H1 (cell line): ENCODE data around the gene SLC26A11. TPM values are rescaled to one million over a fixed set of nuclear protein-coding genes. Genes with fewer than 3 reads are reported as not detected.

Source experiments
- CTCF ChIA-PET: fragments of 300-600 bp; sonication (Branson Sonifier 250); formaldehyde crosslinking; loops from one replicate; lab custom pipeline; 2021; ENCODE audit not compliant: partially characterized antibody; lab: Charles Lee
- POLR2A ChIA-PET: fragments of 300-600 bp; sonication (Branson Sonifier 250); formaldehyde crosslinking; loops from one replicate; lab custom pipeline; 2021; ENCODE audit warnings: inconsistent platforms; ENCODE audit not compliant: partially characterized antibody; lab: Charles Lee
- DNase-seq, 2 experiments: peaks; one replicate each; pipeline versions ENCODE4 v3.0.0 to v3.0.0-alpha.2; 2010 to 2022; ENCODE audit warnings: low spot score in 2 of 2, low read depth in 1 of 2, mixed read lengths in 1 of 2
- FAIRE-seq: peaks from 2 replicates; lab custom pipeline; 2011; peaks lifted over from hg19 to GRCh38; lab: Jason Lieb, UNC
- H2AFZ ChIP-seq: 2 replicates; pipeline ENCODE4 v1.8.1; 2012; ENCODE audit warnings: low read length, inconsistent platforms
- H2AK5ac ChIP-seq: 2 replicates; pipeline ENCODE4 v1.6.1; 2013; ENCODE audit warnings: low read depth, low read length
- H2BK120ac ChIP-seq: replicated peaks from 2 replicates; pipeline ENCODE3; 2013; ENCODE audit warnings: low read depth, low read length, inconsistent platforms
- H2BK12ac ChIP-seq: 2 replicates; pipeline ENCODE4 v1.6.1; 2013; ENCODE audit warnings: low read depth, low read length
- H2BK15ac ChIP-seq: 2 replicates; pipeline ENCODE4 v1.6.1; 2013; ENCODE audit warnings: low read length
- H2BK20ac ChIP-seq: 2 replicates; pipeline ENCODE4 v1.6.1; 2013; ENCODE audit warnings: low read length
- H2BK5ac ChIP-seq: 2 replicates; pipeline ENCODE4 v1.6.1; 2013; ENCODE audit warnings: low read depth, low read length
- H3K14ac ChIP-seq: 2 replicates; pipeline ENCODE4 v1.6.1; 2013; ENCODE audit warnings: inconsistent platforms; ENCODE audit not compliant: insufficient read length
- H3K18ac ChIP-seq: 2 replicates; pipeline ENCODE4 v1.6.1; 2013; ENCODE audit warnings: low read length; ENCODE audit errors: extremely low read depth
- H3K23ac ChIP-seq: 2 replicates; pipeline ENCODE4 v1.6.1; 2013; ENCODE audit warnings: inconsistent platforms; ENCODE audit not compliant: insufficient read length
- H3K23me2 ChIP-seq: 2 replicates; pipeline ENCODE4 v1.6.1; 2013; ENCODE audit warnings: low read depth, low read length
- H3K27ac ChIP-seq: 2 replicates; pipeline ENCODE4 v1.6.1; 2011; ENCODE audit warnings: low read depth, low read length, inconsistent platforms
- H3K27me3 ChIP-seq, 4 experiments: replicated peaks in 1 of 4; 1 replicate in 1 of 4; 2 replicates in 3 of 4; pipeline versions ENCODE4 v1.6.1 to v1.8.1; 2011 to 2013; ENCODE audit warnings: low read length in 3 of 4, mild to moderate bottlenecking in 3 of 4, inconsistent platforms in 2 of 4, mixed read lengths in 2 of 4, moderate library complexity in 1 of 4; ENCODE audit not compliant: control insufficient read depth in 3 of 4, insufficient read depth in 3 of 4; ENCODE audit errors: extremely low read depth in 1 of 4
- H3K36me3 ChIP-seq, 4 experiments: 2 replicates each; pipeline versions ENCODE4 v1.6.1 to v1.8.1; 2011 to 2013; ENCODE audit warnings: mild to moderate bottlenecking in 4 of 4, low read length in 3 of 4, moderate library complexity in 2 of 4, control low read depth in 1 of 4, inconsistent platforms in 1 of 4; ENCODE audit not compliant: insufficient read depth in 4 of 4, control insufficient read depth in 2 of 4
- H3K4ac ChIP-seq: replicated peaks from 2 replicates; pipeline ENCODE3; 2013; ENCODE audit warnings: low read length, low read depth, mixed read lengths, inconsistent platforms; ENCODE audit not compliant: insufficient read length
- H3K4me1 ChIP-seq, 4 experiments: replicated peaks in 1 of 4; 1 replicate in 1 of 4; 2 replicates in 3 of 4; pipeline versions ENCODE4 v1.6.1 to v1.8.1; 2011 to 2013; ENCODE audit warnings: low read length in 3 of 4, inconsistent platforms in 2 of 4, mixed read lengths in 1 of 4; ENCODE audit not compliant: insufficient read depth in 4 of 4, control insufficient read depth in 3 of 4
- H3K4me2 ChIP-seq, 2 experiments: 2 replicates each; pipeline versions ENCODE4 v1.6.1 to v1.8.1; 2011 to 2013; ENCODE audit warnings: low read depth in 2 of 2, low read length in 2 of 2, control low read depth in 1 of 2, inconsistent platforms in 1 of 2, mild to moderate bottlenecking in 1 of 2; ENCODE audit not compliant: insufficient read depth in 1 of 2
- H3K4me3 ChIP-seq, 4 experiments: fragments of 200-600, 300-600 bp in 1 of 4; sonication (generic), shearing (Covaris generic), sonication (Bioruptor Twin) in 1 of 4; 2 replicates each; pipeline versions ENCODE4 v1.5.1 to v1.8.1; 2011 to 2016; ENCODE audit warnings: low read length in 4 of 4, low read depth in 3 of 4, control low read depth in 2 of 4, inconsistent platforms in 2 of 4, mild to moderate bottlenecking in 2 of 4, mixed read lengths in 1 of 4, moderate library complexity in 1 of 4; ENCODE audit not compliant: insufficient read depth in 2 of 4; ENCODE audit errors: extremely low read depth in 1 of 4
- H3K56ac ChIP-seq: replicated peaks from 2 replicates; pipeline ENCODE3; 2013; ENCODE audit warnings: low read depth, mild to moderate bottlenecking, mixed read lengths, low read length, inconsistent platforms; ENCODE audit not compliant: insufficient read length
- H3K79me1 ChIP-seq: 2 replicates; pipeline ENCODE4 v1.6.1; 2013; ENCODE audit warnings: low read depth, low read length, control low read depth
- H3K79me2 ChIP-seq, 2 experiments: 2 replicates each; pipeline versions ENCODE4 v1.6.1 to v1.8.1; 2012 to 2013; ENCODE audit warnings: low read length in 2 of 2, mild to moderate bottlenecking in 2 of 2, inconsistent platforms in 1 of 2; ENCODE audit not compliant: insufficient read depth in 2 of 2, control insufficient read depth in 1 of 2
- H3K9ac ChIP-seq, 4 experiments: replicated peaks in 1 of 4; 1 replicate in 1 of 4; 2 replicates in 3 of 4; pipeline versions ENCODE4 v1.6.1 to v1.8.1; 2011 to 2013; ENCODE audit warnings: low read depth in 3 of 4, low read length in 3 of 4, control low read depth in 2 of 4, mild to moderate bottlenecking in 2 of 4, moderate library complexity in 2 of 4, inconsistent platforms in 1 of 4; ENCODE audit errors: extremely low read depth in 1 of 4
- H3K9me3 ChIP-seq, 2 experiments: 2 replicates each; pipeline versions ENCODE4 v1.6.1 to v1.8.1; 2012 to 2013; ENCODE audit warnings: mild to moderate bottlenecking in 2 of 2, moderate library complexity in 2 of 2, control low read depth in 1 of 2, inconsistent platforms in 1 of 2, low read depth in 1 of 2, low read length in 1 of 2, mixed read lengths in 1 of 2; ENCODE audit not compliant: insufficient read depth in 2 of 2
- H4K20me1 ChIP-seq, 2 experiments: replicated peaks in 1 of 2; 2 replicates each; pipeline versions ENCODE3 to v1.8.1; 2011 to 2013; ENCODE audit warnings: inconsistent platforms in 2 of 2, low read length in 2 of 2, mild to moderate bottlenecking in 1 of 2; ENCODE audit not compliant: insufficient read depth in 2 of 2, control insufficient read depth in 1 of 2
- H4K5ac ChIP-seq: 2 replicates; pipeline ENCODE4 v1.6.1; 2013; ENCODE audit warnings: low read length, low read depth, mixed read lengths, inconsistent platforms; ENCODE audit not compliant: insufficient read length
- H4K8ac ChIP-seq: 2 replicates; pipeline ENCODE4 v1.8.0; 2013; ENCODE audit warnings: mild to moderate bottlenecking, moderate library complexity, low read length, inconsistent platforms; ENCODE audit not compliant: insufficient read depth; ENCODE audit errors: extremely low read depth
- H4K91ac ChIP-seq: replicated peaks from 2 replicates; pipeline ENCODE3; 2013; ENCODE audit warnings: low read length, mixed read lengths, inconsistent platforms; ENCODE audit not compliant: insufficient read length
- CBX5 ChIP-seq: fragments of 300-800, 300-1000 bp; sonication (generic); IDR thresholded peaks from 2 replicates; pipeline ENCODE4 v1.7.1; 2016; ENCODE audit warnings: antibody characterized with exemption, low read length, low read depth
- HDAC2 ChIP-seq, 2 experiments: fragments of 300-600 bp in 1 of 2; sonication (generic) in 1 of 2; IDR thresholded peaks; 2 replicates each; pipeline ENCODE4 v1.6.1; 2011 to 2012; ENCODE audit warnings: low read depth in 2 of 2, low read length in 2 of 2, mild to moderate bottlenecking in 2 of 2, moderate library complexity in 2 of 2, borderline replicate concordance in 1 of 2, inconsistent platforms in 1 of 2
- RAD21 ChIP-seq, 2 experiments: IDR thresholded peaks in 1 of 2; conservative IDR thresholded peaks in 1 of 2; 2 replicates each; pipeline ENCODE4 v1.6.1; 2011; ENCODE audit warnings: low read depth in 2 of 2, low read length in 2 of 2, improper control_type of control experiment in 1 of 2, inconsistent platforms in 1 of 2, mild to moderate bottlenecking in 1 of 2, moderate library complexity in 1 of 2
- SIN3A ChIP-seq, 2 experiments: IDR thresholded peaks in 1 of 2; conservative IDR thresholded peaks in 1 of 2; 2 replicates each; pipeline ENCODE4 v1.6.1; 2011 to 2012; ENCODE audit warnings: low read length in 2 of 2, improper control_type of control experiment in 1 of 2, low read depth in 1 of 2, mild to moderate bottlenecking in 1 of 2
- WGBS, 2 experiments: shearing (Covaris generic) in 1 of 2; methylation state at CpG; one replicate each; pipeline versions ENCODE4 v1.1.6 to v1.1.7; 2013 to 2015; ENCODE audit warnings: low lambda C conversion rate in 2 of 2, mixed read lengths in 2 of 2, inconsistent platforms in 1 of 2, low coverage in 1 of 2, missing lambda C conversion rate in 1 of 2; ENCODE audit not compliant: insufficient replicate concordance in 2 of 2, insufficient coverage in 1 of 2, insufficient read length in 1 of 2; ENCODE audit errors: extremely low coverage in 1 of 2, missing lambda C conversion rate in 1 of 2; 5-methylcytosine and 5-hydroxymethylcytosine counted together
- polyA plus RNA-seq, 7 experiments: library from polyadenylated mRNA; depleted of rRNA in 3 of 7; stranded (reverse) in 5 of 7; unstranded in 2 of 7; fragments of >200 nt in 5 of 7; fragments of 200-250 nt in 2 of 7; gene quantifications; 1 replicate in 5 of 7; 2 replicates in 1 of 7; 4 replicates in 1 of 7; pipeline versions ENCODE4 v1.2.1 to v1.2.3, GENCODE V29; 2011 to 2013; ENCODE audit warnings: missing spikeins in 2 of 7, mixed read lengths in 2 of 7
- total RNA-seq: library from RNA; stranded (reverse); fragmentation: NEBNext Ultra II Directional; extraction: Animal tissue kit (Norgen Biotek cat#: 25700); gene quantifications from 2 replicates; pipeline ENCODE4 v1.2.1, GENCODE V29; 2021

Gene SLC26A11
- total and polyA plus RNA-seq, 2 of the 8 experiments (the other 6 are each of a cell fraction or from before 2014, with no cell fraction given), result 15.5 to 25.9 TPM

GRCh38 chr17:80177986-80178595, 42.1 kb upstream of the SLC26A11 start:
- Histone ChIP-seq H3K36me3 (no peaks in the 10 kb centered on the region), H3K79me1 (no peaks in the 10 kb centered on the region), H3K4ac (no peak overlapping the region), H3K4me3 (no peak overlapping the region), H2BK5ac (no peak overlapping the region), H4K8ac (no peak overlapping the region)
- no peak for TF ChIP-seq HDAC2 (IDR thresholded peaks at IDR 0.05; ENCODE audit: borderline replicate concordance in 1 of 2, low read depth in 2 of 2, low read length in 2 of 2)
- no peak for TF ChIP-seq SIN3A (conservative IDR thresholded peaks at IDR 0.05 in 1 of 2, IDR thresholded peaks at IDR 0.05 in 1 of 2; ENCODE audit: low read depth in 1 of 2, low read length in 2 of 2)
- TF ChIP-seq RAD21 (IDR thresholded peaks at IDR 0.05 in 1 of 2, conservative IDR thresholded peaks at IDR 0.05 in 1 of 2; ENCODE audit: low read depth in 2 of 2, low read length in 2 of 2), result no peak
- TF ChIP-seq CBX5, result no peak
- TF ChIP-seq, all 59 proteins: peak for 0
- FAIRE-seq (no peak), DNase-seq (no peak)
- no peak overlapping the region for H3K14ac ChIP-seq
- WGBS, 2 experiments, result 96% methylated on average over 20 of the region's 21 CpGs; no CpG with 5 or more reads in 1 of the 2 experiments
- no peak overlapping the region for H2BK20ac ChIP-seq
- H3K23me2 ChIP-seq, result no peaks in the 10 kb centered on the region
- H3K9me3 ChIP-seq, result no peaks in the 10 kb centered on the region
- ChIA-PET POLR2A (interaction anchor here (0.6 to 1.4 kb wide), 6 partner anchors 7 to 219 kb away, joined by 3 to 6 read pairs (median 3); no protein-coding TSS in a partner anchor), CTCF (interaction anchor here (1.0 to 2.6 kb wide), 7 partner anchors 8 to 184 kb away, joined by 3 to 13 read pairs (median 4); no protein-coding TSS in a partner anchor)
- H3K4me2 ChIP-seq, result no peak overlapping the region
- H3K23ac ChIP-seq, result no peak overlapping the region
- H2BK12ac ChIP-seq, result no peak overlapping the region
- no peaks in the 10 kb centered on the region for H3K79me2 ChIP-seq
- H2BK15ac ChIP-seq, result no peak overlapping the region
- H3K4me1 ChIP-seq, result peaks cover 0 to 3% (median under 1%) of the 10 kb centered on the region in 4 experiments; a peak in 2 of 7 replicates
- H3K18ac ChIP-seq, result no peak overlapping the region
- no peak overlapping the region for H2AK5ac ChIP-seq
- H3K9ac ChIP-seq, result no peak overlapping the region
- no peaks in the 10 kb centered on the region for H4K20me1 ChIP-seq
- H3K27me3 ChIP-seq, result no peaks in the 10 kb centered on the region
- H2BK120ac ChIP-seq, result no peak overlapping the region
- H2AFZ ChIP-seq, result peak overlapping the region; percentile 38; the same call in 1 of the 2 replicates
- H4K91ac ChIP-seq, result no peak overlapping the region
- no peak overlapping the region for H4K5ac ChIP-seq
- H3K56ac ChIP-seq, result no peak overlapping the region
- H3K27ac ChIP-seq, result no peak overlapping the region
